Kidney (tissue), 14 donors: ENCODE measurements around the gene SLC9C1. TPM values are rescaled to one million over a fixed set of nuclear protein-coding genes. Genes with fewer than 3 reads are reported as not detected.

Experiments used
- DNase-seq, 5 donors: peaks; one replicate each; pipeline ENCODE4 v3.0.0-alpha.2; 2013 to 2020
- FAIRE-seq: peaks from 2 replicates; lab custom pipeline; 2012; peaks lifted over from hg19 to GRCh38; lab: Jason Lieb, UNC
- H3K27ac ChIP-seq, 2 donors: one replicate each; pipeline ENCODE4 v1.7.0; 2013; ENCODE audit warnings: low read depth in 2 of 2, low read length in 2 of 2, inconsistent platforms in 1 of 2
- H3K27me3 ChIP-seq: one replicate; pipeline ENCODE4 v1.7.1; 2013; ENCODE audit warnings: low read length, inconsistent platforms; ENCODE audit not compliant: control insufficient read depth, insufficient read depth
- H3K36me3 ChIP-seq, 3 donors: one replicate each; pipeline versions ENCODE4 v1.7.0 to v1.7.1; 2013; ENCODE audit warnings: low read length in 3 of 3, control low read depth in 1 of 3, inconsistent platforms in 1 of 3; ENCODE audit not compliant: insufficient read depth in 3 of 3, control insufficient read depth in 2 of 3
- H3K4me1 ChIP-seq, 3 donors: one replicate each; pipeline versions ENCODE4 v1.7.0 to v1.7.1; 2013; ENCODE audit warnings: low read length in 3 of 3, inconsistent platforms in 1 of 3, low read depth in 1 of 3; ENCODE audit not compliant: control insufficient read depth in 2 of 3, insufficient read depth in 2 of 3
- H3K4me3 ChIP-seq, 3 donors: one replicate each; pipeline versions ENCODE4 v1.7.0 to v1.8.1; 2013; ENCODE audit warnings: low read length in 3 of 3, control low read depth in 1 of 3, inconsistent platforms in 1 of 3
- H3K9ac ChIP-seq, 3 donors: one replicate each; pipeline versions ENCODE4 v1.7.0 to v1.7.1; 2013; ENCODE audit warnings: low read length in 3 of 3, control low read depth in 1 of 3, inconsistent platforms in 1 of 3
- H3K9me3 ChIP-seq, 3 donors: one replicate each; pipeline versions ENCODE4 v1.7.0 to v1.7.1; 2013; ENCODE audit warnings: low read length in 3 of 3, control low read depth in 1 of 3, inconsistent platforms in 1 of 3; ENCODE audit not compliant: control insufficient read depth in 2 of 3, insufficient read depth in 1 of 3
- CTCF ChIP-seq: IDR thresholded peaks from 3 replicates; pipeline ENCODE4 v1.5.1; 2012; ENCODE audit warnings: mild to moderate bottlenecking, moderate library complexity, borderline replicate concordance; ENCODE audit not compliant: insufficient read depth; ENCODE audit errors: extremely low read depth
- intact Hi-C: fragments of 100-400 bp; cut with DNase I; formaldehyde crosslinking; loops from one replicate; pipeline ENCODE4 v1.11.1; 2022
- polyA plus RNA-seq: library from polyadenylated mRNA; stranded (reverse); fragments of 350-450 nt; fragmentation: Illumina TruSeq; extraction: RNeasy Lipid Tissue Mini Kit (QIAGEN cat#74804); gene quantifications from one replicate; pipeline ENCODE4 v1.2.3, GENCODE V29; 2014; ENCODE audit warnings: low read depth, low replicate concordance; ENCODE audit not compliant: insufficient read depth
- total RNA-seq: library from RNA; stranded (reverse); fragmentation: NEBNext Ultra II Directional; extraction: Animal tissue kit (Norgen Biotek cat#: 25700); gene quantifications from one replicate; pipeline ENCODE4 v1.2.1, GENCODE V29; 2021
- donor health status: control.
- donor health status: control.
- donor health status: control.
- donor health status: control.
- donor health status: control.
- donor health status: DM: yes; HTN: yes; CAD: no.
- donor health status: Normal renal cell carcinoma (clear cell type).

The SLC9C1 gene
- total and polyA plus RNA-seq, 2 donors from 2014 or later: 0.09 to 1.2 TPM

DNA sequence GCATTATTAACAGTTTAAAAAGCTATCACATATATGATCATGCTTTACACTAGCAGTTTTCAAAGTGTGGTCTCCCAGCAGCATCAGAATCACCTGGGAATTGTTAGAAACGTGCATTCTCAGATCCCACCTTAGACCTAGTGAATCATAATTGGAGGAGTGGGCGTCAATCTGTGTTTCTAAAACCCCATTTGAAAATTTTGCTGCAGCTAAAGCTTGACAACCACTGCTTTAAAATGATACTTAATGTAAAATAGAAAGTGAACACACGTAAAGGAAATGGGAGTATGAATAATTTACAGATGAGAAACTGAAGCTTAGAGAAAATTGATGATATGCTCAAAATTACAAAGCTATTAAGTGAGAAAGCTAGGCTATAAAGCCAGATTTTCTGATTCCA is 62.3 kb downstream of the SLC9C1 start:
- FAIRE-seq: no peak
- H3K27me3 ChIP-seq: no peaks in the 10 kb centered on the region
- H3K27ac ChIP-seq: no peak overlapping the region
- H3K9me3 ChIP-seq: no peaks in the 10 kb centered on the region
- H3K4me3 ChIP-seq: no peak overlapping the region
- H3K4me1 ChIP-seq: no peaks in the 10 kb centered on the region
- H3K9ac ChIP-seq: no peak overlapping the region
- intact Hi-C loops: no loop called here
- TF ChIP-seq CTCF: no peak
- H3K36me3 ChIP-seq: no peaks in the 10 kb centered on the region
- DNase-seq: no peak

GRCh38 chr3:112230033-112230432 is 64.0 kb downstream of the SLC9C1 start:
- no peak for FAIRE-seq
- no peak for TF ChIP-seq CTCF
- intact Hi-C loops: no loop called here

GRCh38 chr3:112228786-112229185 is 65.2 kb downstream of the SLC9C1 start:
- H3K27ac ChIP-seq: no peak overlapping the region
- no peak for DNase-seq
- H3K4me3 ChIP-seq: no peak overlapping the region
- H3K27me3 ChIP-seq: no peaks in the 10 kb centered on the region
- TF ChIP-seq CTCF: no peak
- peaks cover 0 to 18% (median 5%) of the 10 kb centered on the region in 3 donors for H3K9me3 ChIP-seq
- intact Hi-C loops: no loop called here
- H3K4me1 ChIP-seq: no peaks in the 10 kb centered on the region
- no peak for FAIRE-seq
- no peaks in the 10 kb centered on the region for H3K36me3 ChIP-seq
- no peak overlapping the region for H3K9ac ChIP-seq

More at GRCh38 chr3:112230033-112230432, 64.0 kb downstream of the SLC9C1 start:
- Histone ChIP-seq H3K27me3 (no peaks in the 10 kb centered on the region), H3K9me3 (peaks cover 0 to 8% (median 5%) of the 10 kb centered on the region in 3 donors), H3K4me3 (no peak overlapping the region), H3K9ac (no peak overlapping the region), H3K27ac (no peak overlapping the region), H3K4me1 (no peaks in the 10 kb centered on the region), H3K36me3 (no peaks in the 10 kb centered on the region)
- no peak for DNase-seq

GRCh38 chr3:112200317-112200666 is 93.7 kb downstream of the SLC9C1 start:
- Histone ChIP-seq H3K27ac (no peak overlapping the region), H3K4me3 (no peak overlapping the region), H3K9ac (no peak overlapping the region), H3K4me1 (no peaks in the 10 kb centered on the region), H3K9me3 (no peaks in the 10 kb centered on the region), H3K27me3 (no peaks in the 10 kb centered on the region), H3K36me3 (no peaks in the 10 kb centered on the region)
- TF ChIP-seq CTCF: no peak
- intact Hi-C loops: no loop called here
- no peak for FAIRE-seq
- DNase-seq: no peak
